Measurements from ENCODE around the gene TLCD3B. TPM values are rescaled to one million over a fixed set of nuclear protein-coding genes. Genes with fewer than 3 reads are reported as not detected.
A peak's percentile ranks its signal among the peaks of the same experiment; 100 is the strongest.
"Not testable (repeated sequence)": the region's sequence is repeated elsewhere in the genome, so short reads cannot be mapped to it uniquely, and the experiment has no call there.

Gene TLCD3B
- total and polyA plus RNA-seq, 7 donors = 0.54 TPM; not detected in 6

- 71 to 80% methylated on average over 4 of the region's 4 CpGs for WGBS, 2 donors
- TF ChIP-seq EP300 (IDR thresholded peaks at IDR 0.05) = no peak
These were observed 12.3 kb downstream of the TLCD3B start for GRCh38 chr16:30018731-30019158.

DNA sequence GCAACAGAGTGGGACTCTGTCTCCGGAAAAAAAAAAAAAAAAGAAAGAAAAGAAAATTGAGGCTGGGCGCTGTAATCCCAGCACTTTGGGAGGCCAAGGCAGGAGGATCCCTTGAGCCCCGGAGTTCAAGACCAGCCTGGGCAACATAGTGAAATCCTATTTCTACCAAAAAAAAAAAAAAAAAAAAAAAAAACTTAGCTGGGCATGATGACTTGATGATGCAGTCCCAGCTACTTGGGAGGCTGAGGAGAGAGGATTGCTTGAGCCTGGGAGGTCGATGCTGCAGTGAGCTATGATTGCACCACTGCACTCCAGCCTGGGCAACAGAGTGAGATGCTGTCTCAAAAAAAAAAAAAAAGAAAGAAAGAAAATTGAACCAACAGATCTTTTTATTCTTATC is 13.1 kb downstream of the TLCD3B start:
- H3K36me3 ChIP-seq; H3K9me3 ChIP-seq; DNase-seq; H3K4me3 ChIP-seq; H3K27ac ChIP-seq; H3K27me3 ChIP-seq; intact Hi-C loops (cut with DNase I): not testable (repeated sequence)
- WGBS, 2 donors = 92 to 94% methylated on average over 4 of the region's 4 CpGs
- peaks cover 0 to 12% (median 11%) of the 10 kb centered on the region in 4 donors for H3K4me1 ChIP-seq

More at GRCh38 chr16:30018731-30019158, 12.3 kb downstream of the TLCD3B start:
- intact Hi-C loops (cut with DNase I) = no loop called here
- Histone ChIP-seq H3K27ac (no peak overlapping the region), H3K9me3 (no peaks in the 10 kb centered on the region), H3K4me1 (peaks cover 0 to 12% (median 11%) of the 10 kb centered on the region in 4 donors), H3K4me3 (no peak overlapping the region), H3K27me3 (no peaks in the 10 kb centered on the region), H3K36me3 (no peaks in the 10 kb centered on the region)
- DNase-seq = no peak

DNA sequence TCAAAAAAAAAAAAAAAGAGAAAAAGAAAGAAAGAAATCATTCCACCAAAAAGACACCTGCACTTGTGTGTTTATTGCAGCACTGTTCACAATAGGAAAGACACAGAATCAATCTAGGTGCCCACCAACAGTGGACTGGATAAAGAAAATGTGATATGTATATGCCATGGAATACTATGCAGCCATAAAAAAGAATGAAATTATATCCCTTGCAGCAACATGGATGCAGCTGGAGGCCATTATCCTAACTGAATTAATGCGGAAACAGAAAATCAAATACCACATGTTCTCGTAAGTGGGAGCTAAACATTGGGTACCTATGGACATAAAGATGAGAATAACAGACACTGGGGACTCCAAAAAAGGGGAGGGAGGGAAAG is 13.8 kb downstream of the TLCD3B start:
- Histone ChIP-seq H3K27ac (no peak overlapping the region), H3K27me3 (peaks cover 0 to 6% (median 6%) of the 10 kb centered on the region in 3 donors), H3K9me3 (no peaks in the 10 kb centered on the region), H3K36me3 (no peaks in the 10 kb centered on the region), H3K4me1 (peaks cover 0 to 12% (median 11%) of the 10 kb centered on the region in 4 donors), H3K4me3 (no peak overlapping the region)
- WGBS, 2 donors = 94 to 98% methylated on average over 2 of the region's 2 CpGs
- TF ChIP-seq POLR2A (IDR thresholded peaks at IDR 0.05) (no peak), CTCF (IDR thresholded peaks at IDR 0.05) (no peak), POLR2AphosphoS5 (IDR thresholded peaks at IDR 0.05) (no peak), EP300 (IDR thresholded peaks at IDR 0.05) (no peak)
- DNase-seq = no peak
- intact Hi-C loops (cut with DNase I) = no loop called here

DNA sequence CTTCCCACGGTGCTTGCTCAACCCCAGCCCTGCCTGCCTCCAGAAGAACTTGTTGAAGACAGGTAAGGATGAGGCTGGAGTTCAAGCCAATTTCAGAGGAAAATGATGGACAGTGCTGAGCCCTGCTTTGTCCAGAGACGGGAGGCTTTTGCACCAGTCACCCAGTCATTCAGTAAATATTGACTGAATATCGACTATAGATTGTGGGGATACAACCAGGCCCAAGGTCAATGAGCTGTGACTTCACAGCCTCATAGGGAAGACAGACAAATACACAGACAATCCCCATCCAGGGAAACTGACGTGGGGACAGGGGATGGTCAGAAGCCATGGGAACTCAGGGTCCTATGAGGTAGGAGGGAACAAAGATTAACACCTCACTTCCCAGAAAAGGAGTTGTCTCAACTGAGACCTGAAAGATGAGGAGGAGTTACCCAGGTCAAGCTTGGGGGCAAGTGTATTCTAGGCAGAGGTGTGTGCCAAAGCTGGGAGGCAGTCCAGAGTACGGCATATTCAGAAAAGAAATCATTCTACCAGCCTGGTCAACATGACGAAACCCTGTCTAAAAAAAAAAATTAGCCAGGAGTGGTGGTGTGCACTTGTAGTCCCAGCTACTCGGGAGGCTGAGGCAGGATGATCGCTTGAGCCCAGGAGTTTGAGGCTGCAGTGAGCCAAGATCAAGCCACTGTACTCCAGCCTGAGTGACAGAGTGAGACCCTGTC is 14.4 kb downstream of the TLCD3B start:
- no peak for DNase-seq
- 73 to 81% methylated on average over 8 of the region's 8 CpGs for WGBS, 2 donors
- Histone ChIP-seq H3K9me3 (no peaks in the 10 kb centered on the region), H3K4me1 (peaks cover 0 to 10% (median 10%) of the 10 kb centered on the region in 4 donors), H3K4me3 (no peak overlapping the region), H3K27ac (no peak overlapping the region), H3K27me3 (peaks cover 5 to 12% (median 11%) of the 10 kb centered on the region in 3 donors), H3K36me3 (no peaks in the 10 kb centered on the region)
- intact Hi-C loops (cut with DNase I) = no loop called here
- no peak for TF ChIP-seq POLR2AphosphoS5 (IDR thresholded peaks at IDR 0.05)

GRCh38 chr16:30015450-30015849 is 15.6 kb downstream of the TLCD3B start:
- H3K9me3 ChIP-seq; intact Hi-C loops (cut with DNase I); H3K4me3 ChIP-seq; DNase-seq; H3K36me3 ChIP-seq; H3K27ac ChIP-seq: not testable (repeated sequence)
- Histone ChIP-seq H3K4me1 (peaks cover 0 to 13% (median 11%) of the 10 kb centered on the region in 4 donors), H3K27me3 (peaks cover 17 to 24% (median 24%) of the 10 kb centered on the region in 3 donors)
- 92 to 94% methylated on average over 7 of the region's 7 CpGs for WGBS, 2 donors

- intact Hi-C loops (cut with DNase I); H3K4me3 ChIP-seq; H3K9me3 ChIP-seq; H3K36me3 ChIP-seq; H3K27ac ChIP-seq; DNase-seq: not testable (repeated sequence)
- Histone ChIP-seq H3K4me1 (peaks cover 0 to 20% (median 17%) of the 10 kb centered on the region in 4 donors), H3K27me3 (peaks cover 24 to 47% (median 41%) of the 10 kb centered on the region in 3 donors)
- WGBS, 2 donors = 81 to 82% methylated on average over 14 of the region's 14 CpGs
These were observed 18.5 kb downstream of the TLCD3B start for GRCh38 chr16:30012598-30012997.

DNA sequence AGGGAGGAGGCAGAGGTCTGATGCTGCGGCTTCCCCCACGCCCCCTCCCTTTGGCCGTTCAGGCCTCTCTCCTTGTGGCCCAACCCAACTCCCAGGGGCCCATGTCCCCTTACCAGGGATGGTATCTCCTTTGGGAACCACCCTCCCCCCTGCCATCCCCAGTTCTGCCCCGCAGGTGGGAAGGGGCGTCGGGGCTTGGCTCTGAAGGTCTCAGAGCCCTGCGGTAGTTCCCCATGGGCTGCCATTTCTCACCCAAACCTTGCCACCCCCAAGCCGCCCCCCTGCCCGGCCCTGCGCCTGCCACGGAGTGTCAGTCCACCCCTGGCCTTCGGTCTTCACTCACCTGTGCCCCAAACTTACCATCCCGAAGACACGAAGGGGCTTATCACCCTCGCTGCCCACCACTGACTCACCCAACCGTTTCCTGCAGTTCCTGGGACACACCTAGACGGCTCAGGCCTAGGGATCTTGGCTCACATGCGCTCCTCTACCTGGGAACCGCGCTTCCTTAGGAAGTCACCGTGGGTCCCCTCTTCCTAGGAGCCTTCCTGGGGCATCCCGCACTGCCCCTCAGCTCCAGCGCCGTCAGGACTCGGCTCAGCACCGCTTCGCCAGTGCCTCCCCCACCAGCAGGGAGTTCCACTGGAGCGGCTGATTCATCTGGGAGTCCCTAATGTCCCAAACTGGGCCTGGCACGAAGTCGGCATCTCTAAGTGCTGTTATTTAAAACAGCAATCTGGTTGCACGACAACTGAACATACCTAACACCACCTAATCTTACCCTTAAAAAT is 19.2 kb downstream of the TLCD3B start:
- intact Hi-C loops (cut with DNase I) = no loop called here

More for the DNA sequence above, 19.2 kb downstream of the TLCD3B start:
- no peaks in the 10 kb centered on the region for H3K36me3 ChIP-seq
- no peak for DNase-seq
- H3K27ac ChIP-seq = no peak overlapping the region
- no peaks in the 10 kb centered on the region for H3K9me3 ChIP-seq
- peaks cover 0 to 20% (median 17%) of the 10 kb centered on the region in 4 donors for H3K4me1 ChIP-seq
- 29 to 59% methylated on average over 31 of the region's 31 CpGs for WGBS, 2 donors
- TF ChIP-seq EP300 (IDR thresholded peaks at IDR 0.05) (no peak), POLR2AphosphoS5 (IDR thresholded peaks at IDR 0.05) (no peak), CTCF (IDR thresholded peaks at IDR 0.05) (no peak), POLR2A (IDR thresholded peaks at IDR 0.05) (no peak)
- H3K27me3 ChIP-seq = peaks cover 24 to 47% (median 41%) of the 10 kb centered on the region in 3 donors
- peak overlapping the region in 1 of 4 donors; percentile 46 for H3K4me3 ChIP-seq
